ENCODE results near the gene IFT25.

DNA sequence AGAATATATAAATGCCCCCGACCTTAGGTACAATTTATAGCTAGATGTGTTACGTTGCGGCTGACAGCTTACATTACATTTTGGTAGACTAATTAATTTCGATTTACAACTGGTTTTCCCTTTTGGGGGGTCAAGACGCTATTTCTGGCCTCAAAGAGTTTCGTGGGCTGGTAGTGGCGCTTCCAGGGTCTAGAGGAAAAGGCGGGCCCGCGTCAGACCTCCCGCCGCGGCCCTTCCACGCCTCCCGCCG is 391 bp downstream of the IFT25 start:
- TF ChIP-seq, protein P1, sequence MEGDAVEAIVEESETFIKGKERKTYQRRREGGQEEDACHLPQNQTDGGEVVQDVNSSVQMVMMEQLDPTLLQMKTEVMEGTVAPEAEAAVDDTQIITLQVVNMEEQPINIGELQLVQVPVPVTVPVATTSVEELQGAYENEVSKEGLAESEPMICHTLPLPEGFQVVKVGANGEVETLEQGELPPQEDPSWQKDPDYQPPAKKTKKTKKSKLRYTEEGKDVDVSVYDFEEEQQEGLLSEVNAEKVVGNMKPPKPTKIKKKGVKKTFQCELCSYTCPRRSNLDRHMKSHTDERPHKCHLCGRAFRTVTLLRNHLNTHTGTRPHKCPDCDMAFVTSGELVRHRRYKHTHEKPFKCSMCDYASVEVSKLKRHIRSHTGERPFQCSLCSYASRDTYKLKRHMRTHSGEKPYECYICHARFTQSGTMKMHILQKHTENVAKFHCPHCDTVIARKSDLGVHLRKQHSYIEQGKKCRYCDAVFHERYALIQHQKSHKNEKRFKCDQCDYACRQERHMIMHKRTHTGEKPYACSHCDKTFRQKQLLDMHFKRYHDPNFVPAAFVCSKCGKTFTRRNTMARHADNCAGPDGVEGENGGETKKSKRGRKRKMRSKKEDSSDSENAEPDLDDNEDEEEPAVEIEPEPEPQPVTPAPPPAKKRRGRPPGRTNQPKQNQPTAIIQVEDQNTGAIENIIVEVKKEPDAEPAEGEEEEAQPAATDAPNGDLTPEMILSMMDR (IDR thresholded peaks at IDR 0.05; ENCODE audit: extremely low read depth in 1 of 2, insufficient read depth in 1 of 2, low read depth in 1 of 2, low read length in 2 of 2) = no peak
- no peak for TF ChIP-seq POLR2A (IDR thresholded peaks at IDR 0.05; ENCODE audit: low read depth, low read length)
- TF ChIP-seq EZH2 (IDR thresholded peaks at IDR 0.05; ENCODE audit: borderline replicate concordance, low read depth, low read length, severe bottlenecking) = no peak
- TF ChIP-seq POLR2AphosphoS5 (IDR thresholded peaks at IDR 0.05; ENCODE audit: insufficient read depth, low read depth, low read length) = no peak

All from endothelial cell of umbilical vein (primary cell).